SW 1271 (cell line): Measurements from ENCODE around the gene SH3PXD2A.

Experiments used
- DNase-seq, 2 experiments: peaks; one replicate each; lab custom pipeline; 2025; lab: John Stamatoyannopoulos, UW

Gene SH3PXD2A

DNA sequence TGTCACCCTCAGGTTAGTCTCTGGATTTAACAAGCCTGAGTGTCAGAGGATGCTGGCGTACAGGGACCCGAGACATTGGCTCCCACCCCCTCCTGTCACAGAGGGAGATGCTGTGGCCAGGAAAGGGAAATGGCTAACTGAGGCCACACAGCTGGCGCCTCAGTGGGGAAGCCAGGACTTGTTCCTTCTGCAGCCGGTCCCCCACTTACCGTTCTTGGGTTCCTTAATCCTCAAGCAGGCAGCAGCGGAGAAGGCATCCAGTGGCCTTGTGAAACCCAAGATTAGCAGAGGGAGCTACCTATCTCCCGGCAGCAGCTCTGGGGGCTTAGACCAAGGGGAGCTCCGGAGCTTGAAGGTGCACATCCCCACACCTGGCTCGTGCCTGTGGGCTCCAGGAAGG is 296.5 kb downstream of the SH3PXD2A start:
- no peak for DNase-seq

- DNase-seq: no peak
Observed at GRCh38 chr10:103557455-103557854, 297.9 kb downstream of the SH3PXD2A start.

DNA sequence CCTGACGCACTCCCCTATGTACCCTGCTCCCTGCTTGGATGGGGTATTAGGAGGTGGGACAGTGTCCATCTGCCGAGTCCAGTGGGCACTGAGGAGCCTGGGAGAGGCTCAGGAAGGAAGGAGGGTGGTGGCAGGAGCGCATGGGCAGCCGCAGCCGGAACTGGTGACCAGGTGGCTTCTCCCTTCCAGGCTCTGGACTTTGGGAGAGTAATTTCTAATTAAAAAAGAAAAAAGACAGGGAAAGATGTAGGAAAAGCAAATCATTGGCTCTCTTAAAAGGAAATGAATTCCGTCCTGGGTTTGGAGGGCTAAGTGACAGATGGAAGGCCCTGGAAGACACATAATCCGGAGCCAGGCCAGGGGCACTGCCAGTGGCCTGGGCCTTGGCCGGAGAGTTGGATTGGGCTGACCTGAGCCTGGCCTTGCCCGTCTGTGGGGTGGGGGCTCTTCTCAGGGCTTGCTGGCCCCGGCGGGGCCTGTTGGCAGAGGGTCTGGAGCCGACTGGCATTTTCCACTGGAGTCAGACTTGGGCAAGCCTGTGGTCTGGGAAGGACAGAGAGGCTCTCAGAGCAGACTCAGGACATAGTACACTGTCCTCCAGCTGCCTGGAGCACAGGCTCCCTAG is 298.9 kb downstream of the SH3PXD2A start:
- DNase-seq: no peak

GRCh38 chr10:103555712-103556111 is 299.7 kb downstream of the SH3PXD2A start:
- no peak for DNase-seq

GRCh38 chr10:103555325-103555649 is 300.1 kb downstream of the SH3PXD2A start:
- DNase-seq: no peak

- no peak for DNase-seq
Observed at GRCh38 chr10:103554488-103555324, 300.7 kb downstream of the SH3PXD2A start.

- no peak for DNase-seq
Observed at GRCh38 chr10:103553743-103554487, 301.5 kb downstream of the SH3PXD2A start.

- DNase-seq: no peak
Observed at GRCh38 chr10:103552856-103553742, 302.3 kb downstream of the SH3PXD2A start.

DNA sequence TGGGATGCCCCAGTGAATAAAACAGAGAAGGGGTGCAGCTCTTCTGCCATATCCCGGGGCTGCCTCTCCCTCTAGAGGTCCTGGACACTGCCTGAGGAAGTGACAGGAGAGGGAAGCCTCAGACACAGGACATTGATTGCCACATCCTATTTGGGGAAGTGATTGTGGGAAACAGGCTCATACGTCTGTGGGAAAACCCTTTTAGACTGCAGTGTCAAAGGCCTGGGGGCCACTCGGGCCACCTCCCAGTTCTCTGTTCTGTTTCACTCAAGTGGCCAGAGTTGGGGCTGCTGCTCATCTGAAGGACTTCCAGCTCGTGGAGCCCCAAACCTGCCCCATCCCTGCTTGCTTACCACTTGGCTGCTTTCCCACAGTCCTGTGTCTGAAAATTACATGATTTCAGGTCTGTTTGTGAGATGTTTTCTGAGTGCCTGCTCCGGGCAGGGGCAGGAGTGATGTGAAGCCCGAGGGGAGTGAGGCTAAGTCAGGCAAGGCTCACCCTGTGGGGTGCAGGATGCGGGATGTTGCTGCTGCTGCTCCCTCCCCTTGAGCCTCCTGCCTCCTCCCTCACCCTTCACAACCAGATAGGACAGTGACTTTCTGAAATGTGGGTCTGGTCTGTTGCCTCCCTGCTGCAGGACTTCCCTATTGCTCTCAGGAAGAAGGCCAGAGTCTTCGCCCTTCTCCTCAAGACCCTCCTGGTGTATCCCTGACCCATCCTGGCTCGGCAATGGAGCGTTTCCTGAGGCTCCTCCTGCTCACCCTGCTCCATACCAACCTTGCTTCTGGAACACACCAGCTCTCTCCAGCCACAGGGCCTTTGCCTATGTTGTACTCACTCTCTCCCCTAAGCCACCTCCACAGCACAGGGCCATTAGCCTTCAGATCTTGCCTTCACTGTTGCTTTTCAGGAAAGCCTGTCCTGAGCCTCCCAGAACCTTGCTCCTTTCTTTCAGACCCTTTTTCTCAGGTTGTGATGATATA is 303.5 kb downstream of the SH3PXD2A start:
- DNase-seq: no peak

GRCh38 chr10:103550229-103550628 is 305.1 kb downstream of the SH3PXD2A start:
- no peak for DNase-seq

- no peak for DNase-seq
Observed at GRCh38 chr10:103549349-103549685, 306.1 kb downstream of the SH3PXD2A start.

GRCh38 chr10:103548581-103549348 is 306.6 kb downstream of the SH3PXD2A start:
- DNase-seq: no peak

GRCh38 chr10:103548006-103548405 is 307.4 kb downstream of the SH3PXD2A start:
- DNase-seq: no peak

GRCh38 chr10:103547391-103547946 is 307.9 kb downstream of the SH3PXD2A start:
- DNase-seq: no peak

GRCh38 chr10:103546401-103546800 is 309.0 kb downstream of the SH3PXD2A start:
- DNase-seq: no peak

- DNase-seq: no peak
Observed at GRCh38 chr10:103545771-103546281, 309.6 kb downstream of the SH3PXD2A start.

- DNase-seq: no peak
Observed at GRCh38 chr10:103545366-103545765, 310.0 kb downstream of the SH3PXD2A start.

GRCh38 chr10:103544657-103545310 is 310.6 kb downstream of the SH3PXD2A start:
- DNase-seq: no peak
